NCI-H226 (cell line): ENCODE measurements around the gene CRTC1.
"Not testable (repeated sequence)": the region's sequence is repeated elsewhere in the genome, so short reads cannot be mapped to it uniquely, and the experiment has no call there.

ENCODE experiments used
- DNase-seq: peaks from one replicate; pipeline ENCODE4 v3.0.0-alpha.2; 2015

The CRTC1 gene

GRCh38 chr19:18671303-18672043 lies 12.0 kb upstream of the CRTC1 start:
- DNase-seq: no peak

GRCh38 chr19:18672044-18672451 lies 11.4 kb upstream of the CRTC1 start:
- DNase-seq: no peak

GRCh38 chr19:18672606-18673337 lies 10.7 kb upstream of the CRTC1 start:
- no peak for DNase-seq

GRCh38 chr19:18674616-18675015 lies 8.9 kb upstream of the CRTC1 start:
- no peak for DNase-seq

GRCh38 chr19:18675779-18676178 lies 7.7 kb upstream of the CRTC1 start:
- DNase-seq: no peak

GRCh38 chr19:18676692-18677091 lies 6.8 kb upstream of the CRTC1 start:
- no peak for DNase-seq

- DNase-seq: no peak
These were observed 6.3 kb upstream of the CRTC1 start for GRCh38 chr19:18677156-18677555.

GRCh38 chr19:18680148-18680547 lies 3.3 kb upstream of the CRTC1 start:
- DNase-seq: not testable (repeated sequence)

GRCh38 chr19:18682807-18683108 lies 722 bp upstream of the CRTC1 start:
- DNase-seq: no peak

GRCh38 chr19:18683958-18684641 lies 620 bp downstream of the CRTC1 start:
- no peak for DNase-seq

- DNase-seq: no peak
These were observed 1.1 kb downstream of the CRTC1 start for GRCh38 chr19:18684642-18684993.

- DNase-seq: no peak
These were observed 2.2 kb downstream of the CRTC1 start for GRCh38 chr19:18685597-18686190.

GRCh38 chr19:18687740-18688465 lies 4.4 kb downstream of the CRTC1 start:
- DNase-seq: no peak

- DNase-seq: no peak
These were observed 12.5 kb downstream of the CRTC1 start for GRCh38 chr19:18696023-18696422.

- DNase-seq: no peak
These were observed 14.2 kb downstream of the CRTC1 start for GRCh38 chr19:18697680-18698079.

- no peak for DNase-seq
These were observed 15.1 kb downstream of the CRTC1 start for GRCh38 chr19:18698321-18699167.

GRCh38 chr19:18699403-18700054 lies 16.0 kb downstream of the CRTC1 start:
- DNase-seq: no peak

GRCh38 chr19:18700501-18701249 lies 17.2 kb downstream of the CRTC1 start:
- peak; percentile 32 for DNase-seq

GRCh38 chr19:18701250-18701608 lies 17.7 kb downstream of the CRTC1 start:
- no peak for DNase-seq

GRCh38 chr19:18704054-18704453 lies 20.6 kb downstream of the CRTC1 start:
- no peak for DNase-seq

GRCh38 chr19:18704971-18705370 lies 21.5 kb downstream of the CRTC1 start:
- DNase-seq: no peak
